ENCODE results near the gene SLC5A10. TPM values are rescaled to one million over a fixed set of nuclear protein-coding genes. Genes with fewer than 3 reads are reported as not detected.

The SLC5A10 gene
- total RNA-seq, 4 donors from 2014 or later, result not detected

- DNase-seq, result peak; percentile 87 to 97
- Histone ChIP-seq H3K4me3 (replicated peaks in 1 of 3) (no peak overlapping the region), H3K27ac (peak overlapping the region in 1 of 3 donors; percentile 24), H3K36me3 (no peaks in the 10 kb centered on the region), H3K27me3 (no peaks in the 10 kb centered on the region), H3K9me3 (no peaks in the 10 kb centered on the region), H3K4me1 (peaks cover 0 to 14% of the 10 kb centered on the region in 2 donors)
- no peak for TF ChIP-seq POLR2A (IDR thresholded peaks at IDR 0.05)
- TF ChIP-seq, protein P1, sequence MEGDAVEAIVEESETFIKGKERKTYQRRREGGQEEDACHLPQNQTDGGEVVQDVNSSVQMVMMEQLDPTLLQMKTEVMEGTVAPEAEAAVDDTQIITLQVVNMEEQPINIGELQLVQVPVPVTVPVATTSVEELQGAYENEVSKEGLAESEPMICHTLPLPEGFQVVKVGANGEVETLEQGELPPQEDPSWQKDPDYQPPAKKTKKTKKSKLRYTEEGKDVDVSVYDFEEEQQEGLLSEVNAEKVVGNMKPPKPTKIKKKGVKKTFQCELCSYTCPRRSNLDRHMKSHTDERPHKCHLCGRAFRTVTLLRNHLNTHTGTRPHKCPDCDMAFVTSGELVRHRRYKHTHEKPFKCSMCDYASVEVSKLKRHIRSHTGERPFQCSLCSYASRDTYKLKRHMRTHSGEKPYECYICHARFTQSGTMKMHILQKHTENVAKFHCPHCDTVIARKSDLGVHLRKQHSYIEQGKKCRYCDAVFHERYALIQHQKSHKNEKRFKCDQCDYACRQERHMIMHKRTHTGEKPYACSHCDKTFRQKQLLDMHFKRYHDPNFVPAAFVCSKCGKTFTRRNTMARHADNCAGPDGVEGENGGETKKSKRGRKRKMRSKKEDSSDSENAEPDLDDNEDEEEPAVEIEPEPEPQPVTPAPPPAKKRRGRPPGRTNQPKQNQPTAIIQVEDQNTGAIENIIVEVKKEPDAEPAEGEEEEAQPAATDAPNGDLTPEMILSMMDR (IDR thresholded peaks at IDR 0.05), result no peak
- whole genome bisulfite sequencing, 2 donors, result 50 to 63% methylated on average over 17 of the region's 22 CpGs
- intact Hi-C loops (cut with DNase I), result no loop called here
Measured at GRCh38 chr17:18992454-18993130, 40.6 kb downstream of the SLC5A10 start.

- DNase-seq, result no peak
- intact Hi-C loops (cut with DNase I), result no loop called here
- H3K27me3 ChIP-seq, result no peaks in the 10 kb centered on the region
- WGBS, 2 donors, result 89 to 95% methylated on average over 16 of the region's 16 CpGs
- H3K27ac ChIP-seq, result no peak overlapping the region
- H3K36me3 ChIP-seq, result no peaks in the 10 kb centered on the region
- H3K9me3 ChIP-seq, result no peaks in the 10 kb centered on the region
- no peak overlapping the region for H3K4me3 ChIP-seq (replicated peaks in 1 of 3)
- TF ChIP-seq, protein P1 (IDR thresholded peaks at IDR 0.05), result no peak
- no peak for TF ChIP-seq POLR2A (IDR thresholded peaks at IDR 0.05)
- H3K4me1 ChIP-seq, result peaks cover 0 to 14% of the 10 kb centered on the region in 2 donors
Measured at GRCh38 chr17:18993905-18994526, 42.1 kb downstream of the SLC5A10 start.

DNA sequence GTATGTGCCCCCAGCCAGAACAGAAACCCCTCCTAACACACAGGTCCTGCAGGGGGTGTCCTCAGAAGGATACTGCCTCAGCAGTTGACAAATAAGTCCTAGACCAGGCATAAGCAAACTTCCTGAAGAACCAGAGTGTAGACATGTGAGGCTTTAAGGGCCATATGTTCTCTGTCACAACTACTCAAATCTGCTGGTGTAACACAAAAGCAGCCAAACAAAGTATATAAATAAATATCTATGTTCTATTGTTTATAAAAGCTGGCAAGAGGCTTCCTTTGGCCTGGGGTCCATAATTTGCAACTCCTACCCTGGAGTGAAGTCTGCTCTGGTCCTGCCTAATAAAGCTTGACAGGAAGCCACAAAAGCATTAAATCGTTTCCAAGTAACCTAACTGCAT is 42.7 kb downstream of the SLC5A10 start:
- no peak for DNase-seq
- TF ChIP-seq POLR2A (IDR thresholded peaks at IDR 0.05), result no peak
- TF ChIP-seq, protein P1 (IDR thresholded peaks at IDR 0.05), result no peak
- no peaks in the 10 kb centered on the region for H3K36me3 ChIP-seq

GRCh38 chr17:18995220-18995619 is 43.3 kb downstream of the SLC5A10 start:
- WGBS, 2 donors, result 96 to 97% methylated on average over 3 of the region's 3 CpGs
- Histone ChIP-seq H3K27ac (no peak overlapping the region), H3K9me3 (no peaks in the 10 kb centered on the region), H3K27me3 (no peaks in the 10 kb centered on the region), H3K4me1 (peaks cover 0 to 14% of the 10 kb centered on the region in 2 donors), H3K4me3 (replicated peaks in 1 of 3) (no peak overlapping the region), H3K36me3 (no peaks in the 10 kb centered on the region)
- TF ChIP-seq, protein P1 (IDR thresholded peaks at IDR 0.05), result no peak
- TF ChIP-seq POLR2A (IDR thresholded peaks at IDR 0.05), result no peak
- intact Hi-C loops (cut with DNase I), result no loop called here
- DNase-seq, result no peak

More for the DNA sequence above, 42.7 kb downstream of the SLC5A10 start:
- Histone ChIP-seq H3K4me3 (replicated peaks in 1 of 3) (no peak overlapping the region), H3K9me3 (no peaks in the 10 kb centered on the region), H3K27ac (no peak overlapping the region), H3K27me3 (no peaks in the 10 kb centered on the region), H3K4me1 (peaks cover 0 to 14% of the 10 kb centered on the region in 2 donors)
- intact Hi-C loops (cut with DNase I), result no loop called here
- WGBS, 2 donors, result 44 to 61% methylated on average over 1 of the region's 1 CpG

DNA sequence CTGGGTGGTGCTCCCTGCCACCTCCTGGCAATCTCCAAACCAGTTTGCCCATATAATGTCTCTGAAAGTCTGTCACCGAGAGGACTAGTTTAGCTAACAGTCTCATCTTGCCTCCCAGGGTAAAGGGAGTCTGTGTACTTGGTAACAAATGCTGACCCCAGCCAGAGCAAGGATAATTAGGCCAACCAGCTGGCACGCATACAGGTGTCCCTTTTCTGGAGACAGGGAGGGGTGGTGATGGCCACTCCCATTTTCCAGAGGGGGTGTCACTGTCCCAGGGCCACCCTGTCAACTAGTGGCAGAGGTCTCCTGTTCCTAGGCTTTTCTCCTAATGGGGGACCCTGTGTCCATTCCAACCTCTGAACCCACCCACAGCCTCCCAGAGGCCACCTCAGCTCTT is 44.5 kb downstream of the SLC5A10 start:
- TF ChIP-seq POLR2A (IDR thresholded peaks at IDR 0.05), result no peak
- TF ChIP-seq, protein P1 (IDR thresholded peaks at IDR 0.05), result no peak
- no peak for DNase-seq
- H3K4me3 ChIP-seq (replicated peaks in 1 of 3), result no peak overlapping the region
- no peaks in the 10 kb centered on the region for H3K36me3 ChIP-seq
- no peaks in the 10 kb centered on the region for H3K9me3 ChIP-seq
- no peak overlapping the region for H3K27ac ChIP-seq
- no peaks in the 10 kb centered on the region for H3K27me3 ChIP-seq
- 100% methylated on average over 2 of the region's 2 CpGs for WGBS, 2 donors
- intact Hi-C loops (cut with DNase I), result no loop called here
- peaks cover 0 to 14% of the 10 kb centered on the region in 2 donors for H3K4me1 ChIP-seq
